TTC549 (cell line): Measurements from ENCODE around the gene B3GAT1.
"Not testable (repeated sequence)": the region's sequence is repeated elsewhere in the genome, so short reads cannot be mapped to it uniquely, and the experiment has no call there.

Experiments used
- FAIRE-seq: peaks from 2 replicates; lab custom pipeline; 2012; peaks lifted over from hg19 to GRCh38; lab: Jason Lieb, UNC

B3GAT1 gene

DNA sequence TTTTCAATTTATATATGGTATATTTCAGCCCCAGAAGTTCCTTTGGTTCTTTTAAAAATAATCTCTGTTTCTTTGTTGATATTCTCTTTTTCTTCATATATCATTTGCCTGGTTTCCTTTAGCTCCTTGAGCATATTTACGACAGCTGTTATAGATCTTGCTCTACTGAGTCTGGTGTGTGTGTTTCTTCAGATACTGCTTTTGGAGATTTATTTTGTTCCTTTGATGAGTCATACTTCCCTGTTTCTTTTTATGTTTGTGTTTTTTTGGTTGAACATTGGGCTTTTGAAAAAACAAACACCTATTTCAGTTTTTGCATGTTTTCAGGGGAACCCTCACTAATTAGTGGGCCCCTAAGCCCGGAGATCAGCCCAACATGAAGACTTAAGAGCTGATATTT lies 56.9 kb downstream of the B3GAT1 start:
- FAIRE-seq, result no peak

DNA sequence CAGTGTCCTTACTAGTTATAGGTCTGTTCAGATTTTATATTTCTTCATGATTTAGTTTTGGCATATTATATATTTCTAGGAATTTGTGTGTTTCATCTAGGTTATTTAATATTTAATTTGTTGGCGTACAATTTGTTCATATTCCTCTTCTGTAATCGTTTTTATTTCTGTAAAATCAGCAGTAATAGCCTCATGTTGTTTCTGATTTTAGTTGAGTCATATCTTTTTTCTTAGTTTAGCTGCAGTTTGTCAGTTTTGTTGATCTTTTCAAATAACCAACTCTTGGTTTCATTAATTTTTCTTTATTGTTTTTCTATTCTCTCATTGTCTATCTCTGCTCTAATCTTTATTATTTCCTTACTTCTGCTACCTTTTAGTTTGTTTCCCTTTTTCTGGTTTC lies 59.9 kb downstream of the B3GAT1 start:
- no peak for FAIRE-seq

DNA sequence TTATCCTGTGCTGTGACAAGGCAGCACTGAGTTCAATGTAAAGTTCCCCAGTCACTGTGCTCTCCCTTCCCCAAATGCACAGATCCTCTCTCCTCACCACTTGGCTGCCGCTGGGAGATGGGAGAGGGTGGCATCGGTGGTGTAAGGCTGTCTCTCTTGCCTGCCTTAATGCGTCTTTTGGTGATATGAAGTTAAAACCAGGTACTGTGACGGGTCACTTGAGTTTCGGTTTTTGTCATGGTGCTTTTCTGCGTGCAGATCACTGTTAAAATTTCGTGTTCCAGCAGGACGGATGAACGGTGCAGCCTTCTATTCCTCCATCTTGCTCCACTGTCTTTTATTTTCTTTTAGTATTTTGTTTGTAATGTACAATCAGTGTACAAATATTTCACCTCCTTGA lies 61.7 kb downstream of the B3GAT1 start:
- FAIRE-seq, result no peak

DNA sequence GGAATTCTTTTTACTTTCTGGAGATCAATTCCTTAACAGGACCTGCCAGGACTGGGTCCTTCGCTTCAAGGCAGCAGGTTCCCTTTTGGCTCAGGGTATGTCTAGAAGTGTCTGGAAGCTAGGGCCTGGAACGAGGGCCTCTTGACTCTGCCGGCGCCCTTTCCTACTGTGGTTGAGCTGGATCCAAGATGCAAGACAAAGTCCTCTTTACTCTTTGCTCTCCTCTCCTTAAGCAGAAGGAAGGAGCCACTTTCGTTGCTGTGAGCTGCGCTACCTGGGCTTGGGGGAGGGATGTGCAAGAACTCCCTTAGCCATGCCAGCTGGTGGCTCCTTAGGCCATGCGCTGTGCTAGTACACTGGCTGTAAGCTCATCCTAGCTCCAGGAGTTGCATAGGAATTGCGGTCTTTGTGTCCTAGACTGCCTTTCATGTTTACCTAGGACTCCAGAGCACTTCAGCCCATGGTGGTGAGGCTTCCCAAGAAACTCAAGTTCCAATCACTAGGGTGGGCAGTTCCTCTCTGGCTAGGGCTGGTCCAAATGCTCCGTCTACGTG lies 62.2 kb downstream of the B3GAT1 start:
- FAIRE-seq, result no peak

DNA sequence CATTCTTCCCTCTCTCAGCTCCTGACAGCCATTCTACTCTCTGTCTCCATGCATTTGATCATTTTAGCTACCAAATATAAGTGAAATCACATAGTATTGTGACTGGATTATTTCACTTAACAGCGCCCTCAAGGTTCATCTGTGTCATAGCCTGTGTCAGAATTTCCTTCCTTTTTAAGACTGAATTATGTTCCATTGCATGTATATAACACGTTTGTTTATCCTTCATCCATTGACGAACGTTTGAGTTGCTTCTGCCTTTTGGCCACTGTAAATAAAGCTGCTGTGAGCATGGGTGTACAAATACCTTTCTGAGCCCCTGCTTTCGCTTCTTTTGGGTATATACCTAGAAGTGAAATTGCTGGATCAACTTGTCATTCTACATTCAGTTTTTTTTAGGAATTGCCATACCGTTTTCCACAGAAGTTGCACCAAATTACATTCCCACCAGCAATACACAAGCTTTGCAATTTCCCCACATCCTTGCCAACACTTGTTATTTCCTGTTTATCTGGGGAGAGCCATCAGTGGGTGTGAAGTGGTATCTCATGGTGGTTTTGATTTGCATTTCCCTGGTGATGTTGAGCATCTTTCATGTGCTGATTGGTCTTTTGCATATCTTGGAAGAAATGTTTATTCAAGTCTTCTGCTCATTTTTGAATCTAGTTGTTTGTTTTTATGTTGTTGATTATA lies 62.8 kb downstream of the B3GAT1 start:
- no peak for FAIRE-seq

DNA sequence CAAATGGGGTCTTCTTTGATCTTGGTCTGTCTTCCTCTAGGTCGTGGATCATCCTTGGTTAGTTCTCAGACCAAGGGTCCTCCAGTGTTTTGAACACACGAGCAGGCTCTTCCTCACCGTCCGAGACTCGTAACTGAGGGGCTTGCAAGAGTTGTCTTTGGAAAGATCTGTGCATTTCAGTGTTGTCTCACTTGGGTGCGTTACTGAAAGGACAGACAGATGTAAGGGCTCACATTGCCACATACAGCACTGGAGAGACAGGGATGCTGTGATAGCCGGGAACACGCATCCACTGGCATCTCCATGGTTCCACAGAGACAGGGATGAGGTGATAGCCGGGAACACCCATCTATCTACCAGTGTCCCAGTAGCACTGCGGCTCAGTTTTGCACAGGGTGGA lies 64.6 kb downstream of the B3GAT1 start:
- no peak for FAIRE-seq

DNA sequence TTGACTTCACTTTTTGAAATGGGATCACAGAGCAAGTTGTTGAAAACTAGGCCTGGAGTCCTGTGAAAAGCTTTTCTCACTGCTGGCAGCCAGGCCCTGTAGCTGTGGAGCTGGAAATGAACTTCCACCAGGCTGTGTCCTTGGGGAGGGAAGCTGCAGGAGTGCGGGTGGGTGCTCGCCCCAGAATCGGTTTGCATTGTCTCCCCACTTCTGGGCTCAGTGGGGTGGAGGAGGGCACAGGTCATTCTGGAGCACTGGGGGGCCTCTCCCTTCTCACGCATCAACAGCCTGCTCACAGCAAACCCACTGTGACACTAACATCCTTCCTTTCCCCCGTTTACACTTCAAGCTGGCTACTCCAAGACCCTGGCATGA lies 65.1 kb downstream of the B3GAT1 start:
- no peak for FAIRE-seq

DNA sequence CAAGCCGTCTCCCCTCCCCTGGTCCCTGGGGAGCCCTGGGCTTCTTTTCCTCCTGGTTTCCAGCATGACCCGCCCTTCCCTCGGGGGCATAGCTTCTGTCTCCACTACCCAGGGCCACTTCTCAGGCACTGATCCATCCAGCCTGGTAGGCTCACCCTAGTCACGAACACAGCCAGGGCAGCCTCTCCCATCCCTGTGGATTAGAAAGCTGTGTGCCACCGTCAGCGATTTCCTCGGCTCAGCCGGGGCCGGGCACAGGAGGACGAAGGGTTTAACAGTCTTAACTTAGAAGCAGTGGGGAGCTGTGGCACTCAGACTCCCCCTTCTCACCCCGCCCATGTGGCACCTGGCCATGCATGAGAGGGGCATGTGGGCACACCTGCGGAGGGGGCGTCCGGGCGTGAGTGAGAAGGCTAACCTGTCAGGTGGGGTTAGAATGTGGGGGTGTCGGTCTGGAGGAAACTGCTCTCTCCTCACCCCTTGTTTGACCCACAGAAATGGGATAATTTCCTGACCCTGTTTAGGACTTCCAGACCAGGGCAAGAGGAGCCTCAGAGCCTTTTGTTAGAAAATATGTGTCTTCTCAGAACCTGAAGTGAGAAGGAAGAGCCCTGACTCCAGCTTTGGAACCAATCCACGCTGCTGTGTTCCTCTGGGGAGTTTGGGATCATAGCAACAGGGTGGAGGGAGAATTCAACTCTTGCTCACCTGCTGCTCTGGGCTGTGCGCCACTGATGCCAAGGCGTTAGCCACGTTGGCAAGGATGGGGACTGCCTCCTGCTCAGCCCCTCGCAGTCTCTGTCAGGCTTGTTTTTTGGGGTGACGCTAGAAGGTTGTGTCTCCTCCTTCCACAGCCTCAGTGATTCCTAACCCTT lies 65.7 kb downstream of the B3GAT1 start:
- no peak for FAIRE-seq

DNA sequence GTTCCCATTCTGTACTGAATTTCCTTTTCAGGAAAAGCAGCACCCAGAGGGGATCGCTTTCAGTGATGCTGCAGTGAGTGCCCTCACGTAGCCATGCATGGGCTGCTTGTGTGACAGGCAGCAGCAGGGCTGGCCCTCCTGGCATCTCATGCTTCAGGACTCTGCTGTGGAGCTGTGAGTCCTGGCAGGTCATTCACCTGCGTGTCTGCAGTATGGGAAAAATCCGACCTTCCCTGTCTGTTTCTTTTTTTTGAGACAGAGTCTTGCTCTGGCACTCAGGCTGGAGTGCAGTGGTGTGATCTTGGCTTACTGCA lies 66.8 kb downstream of the B3GAT1 start:
- no peak for FAIRE-seq

DNA sequence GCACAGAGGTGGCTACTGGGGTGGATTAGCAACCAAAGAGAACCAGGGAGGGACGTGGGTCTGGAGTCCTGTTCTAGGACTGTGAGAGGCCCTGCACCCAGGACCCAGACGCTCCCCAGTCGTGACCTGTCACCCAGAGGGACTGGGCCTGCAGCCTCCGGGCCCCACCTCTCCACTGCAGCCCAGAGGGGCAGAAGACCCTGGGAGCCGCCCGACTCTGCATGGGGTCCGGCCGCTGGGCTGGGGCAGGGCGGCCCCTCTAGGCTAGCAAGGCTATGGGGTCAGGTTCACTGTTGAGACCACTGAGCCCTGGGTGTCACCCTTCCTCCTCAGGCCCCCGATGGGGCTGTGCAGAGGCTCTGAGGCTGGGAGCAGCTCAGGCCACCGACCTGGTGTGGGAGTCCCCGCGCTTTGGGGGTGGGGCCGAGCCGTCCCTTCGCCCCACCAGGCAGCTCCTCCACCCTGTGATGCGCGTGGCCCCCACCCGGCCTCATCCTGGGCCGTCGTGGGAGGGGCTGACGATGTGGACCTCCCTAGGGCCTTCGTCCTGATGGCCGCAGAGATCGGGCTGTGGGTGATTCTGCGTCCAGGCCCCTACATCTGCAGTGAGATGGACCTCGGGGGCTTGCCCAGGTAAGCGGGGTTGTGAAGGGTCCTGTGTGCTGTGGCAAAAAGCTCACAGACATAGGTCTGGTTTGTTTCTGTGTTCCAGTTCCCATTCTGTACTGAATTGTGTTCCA lies 67.4 kb downstream of the B3GAT1 start:
- not testable (repeated sequence) for FAIRE-seq

DNA sequence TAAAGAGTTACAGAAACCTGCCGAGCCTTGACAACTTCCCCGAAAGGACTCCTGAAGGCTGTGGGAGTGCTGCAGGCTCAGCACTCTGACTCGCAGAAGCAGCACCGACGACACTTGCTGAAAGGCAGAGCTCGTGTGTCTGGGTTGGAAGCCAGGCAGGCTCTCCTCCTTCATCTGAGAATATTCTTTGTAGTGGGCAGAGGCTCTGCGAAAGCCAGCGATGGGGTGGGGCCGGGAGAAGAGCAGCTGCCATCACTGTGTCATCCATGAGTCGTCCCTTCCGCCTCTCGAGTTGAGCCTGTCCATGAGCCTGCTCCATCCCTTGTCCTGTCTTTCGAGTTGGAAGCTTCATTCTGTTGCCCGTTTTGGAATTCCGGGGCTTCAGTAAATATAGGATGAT lies 68.4 kb downstream of the B3GAT1 start:
- no peak for FAIRE-seq

DNA sequence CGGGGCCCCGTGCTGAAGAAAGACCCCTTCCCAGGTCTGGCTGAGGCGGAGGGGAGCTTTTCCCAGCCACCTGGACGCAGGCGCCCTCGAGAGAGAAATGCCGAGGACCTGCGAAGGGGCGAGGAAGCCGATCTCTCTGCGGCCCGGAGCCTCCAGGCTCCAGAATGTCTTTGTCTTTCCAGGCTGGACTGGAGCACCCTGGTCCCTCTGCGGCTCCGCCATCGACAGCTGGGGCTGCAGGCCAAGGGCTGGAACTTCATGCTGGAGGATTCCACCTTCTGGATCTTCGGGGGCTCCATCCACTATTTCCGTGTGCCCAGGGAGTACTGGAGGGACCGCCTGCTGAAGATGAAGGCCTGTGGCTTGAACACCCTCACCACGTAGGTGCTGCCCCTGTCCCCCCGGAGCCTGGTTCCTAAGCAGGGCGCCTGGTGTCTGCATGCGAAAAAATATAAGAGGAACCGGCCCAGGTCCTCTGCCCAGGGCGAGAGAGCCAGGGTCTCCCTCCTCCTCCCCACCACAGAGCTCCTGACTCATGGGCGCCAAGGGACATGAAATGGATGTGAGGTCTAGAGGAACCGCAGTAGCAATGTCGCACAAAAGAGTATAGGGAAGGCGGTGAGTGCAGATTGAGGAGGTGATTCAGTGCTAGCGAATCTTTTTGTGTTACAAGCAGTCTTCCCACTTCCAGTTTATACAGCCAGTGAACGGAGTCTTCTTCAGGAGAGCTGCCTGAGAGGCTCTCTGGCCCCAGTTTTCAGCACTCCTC lies 69.3 kb downstream of the B3GAT1 start:
- FAIRE-seq, result no peak

DNA sequence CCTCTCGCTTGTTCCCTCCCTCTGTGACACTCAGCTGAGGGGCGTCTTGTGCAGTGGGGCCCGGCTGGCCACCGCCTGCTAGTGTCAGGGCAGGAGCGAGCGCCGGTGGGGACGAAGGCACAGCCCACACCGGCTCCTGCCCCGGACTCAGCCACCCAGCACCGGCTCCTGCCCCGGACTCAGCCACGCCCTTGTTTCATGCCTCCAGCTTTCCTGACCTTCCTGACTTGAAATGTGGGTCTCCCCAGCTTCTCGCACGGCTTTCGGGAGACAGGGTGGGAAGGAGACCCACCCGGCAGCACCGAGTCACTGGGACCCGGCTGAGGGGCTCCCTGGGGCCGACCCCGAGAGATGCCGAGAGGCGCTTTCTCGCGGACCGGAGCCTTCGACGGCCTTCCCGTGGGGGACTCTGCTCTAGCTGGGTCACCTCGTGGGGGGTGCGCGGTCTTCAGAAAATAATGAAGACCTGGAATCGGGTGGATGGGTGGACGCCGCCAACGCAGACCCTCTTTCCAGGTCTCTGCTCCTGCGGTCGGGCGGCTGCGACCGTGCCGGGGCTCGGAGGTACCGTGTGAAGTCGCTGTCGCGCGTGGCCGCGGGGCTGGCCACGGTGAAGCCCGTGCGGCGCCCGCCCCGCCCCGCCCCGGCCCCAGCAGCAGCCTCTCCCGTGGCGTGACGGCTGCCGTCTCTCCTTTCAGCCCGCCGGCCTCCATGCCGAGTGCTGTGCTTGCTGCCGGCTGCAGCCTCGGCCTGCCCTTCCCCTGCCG lies 70.1 kb downstream of the B3GAT1 start:
- FAIRE-seq, result no peak

DNA sequence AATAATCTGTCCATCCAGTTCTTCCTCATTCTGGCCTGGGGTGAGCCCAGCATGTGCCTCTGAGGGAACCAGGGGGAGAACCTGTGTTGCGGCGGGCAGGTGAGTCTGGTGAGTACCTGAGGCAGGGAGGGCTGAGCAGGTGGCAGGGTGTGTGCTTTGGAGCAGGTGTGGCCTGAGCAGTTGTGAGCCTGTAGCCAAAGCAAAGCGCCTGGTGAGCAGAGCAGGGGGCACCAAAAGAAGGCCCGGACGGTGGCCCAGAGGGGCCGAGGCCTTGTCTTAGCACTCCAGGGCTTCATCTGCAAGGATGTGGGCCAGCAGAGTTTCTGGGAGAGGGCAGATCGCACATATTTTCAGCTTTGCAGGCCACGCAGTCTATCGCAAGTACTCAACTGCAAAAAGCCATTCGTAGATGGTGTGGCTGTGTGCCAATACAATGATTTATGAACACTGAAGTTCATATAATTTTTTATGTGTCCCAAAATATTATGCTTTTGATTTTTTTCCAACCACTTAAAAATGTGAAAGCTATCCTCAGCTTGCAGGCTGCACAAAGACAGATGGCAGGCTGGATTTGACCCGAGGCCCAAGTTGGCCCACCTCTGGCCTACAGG lies 71.6 kb downstream of the B3GAT1 start:
- FAIRE-seq, result no peak

DNA sequence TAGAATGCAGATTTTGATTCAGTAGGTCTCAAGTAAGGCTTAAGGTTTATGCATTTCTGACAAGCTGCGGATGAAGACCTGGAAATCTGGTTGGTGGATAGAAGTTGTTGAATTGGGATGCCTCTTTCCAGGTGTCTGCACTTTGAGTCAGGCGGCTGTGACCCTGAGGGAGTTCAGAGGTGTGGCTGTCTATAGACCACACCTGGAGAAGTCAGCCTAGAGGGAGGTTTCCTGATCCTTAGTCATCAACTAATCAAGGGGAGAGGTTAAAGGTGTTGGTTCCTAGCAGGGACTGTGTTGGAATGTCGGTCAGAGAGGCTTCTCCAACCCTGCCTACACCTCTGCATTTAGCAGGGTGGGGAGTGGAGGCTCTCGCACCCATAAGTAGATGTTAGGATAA lies 72.3 kb downstream of the B3GAT1 start:
- FAIRE-seq, result no peak

DNA sequence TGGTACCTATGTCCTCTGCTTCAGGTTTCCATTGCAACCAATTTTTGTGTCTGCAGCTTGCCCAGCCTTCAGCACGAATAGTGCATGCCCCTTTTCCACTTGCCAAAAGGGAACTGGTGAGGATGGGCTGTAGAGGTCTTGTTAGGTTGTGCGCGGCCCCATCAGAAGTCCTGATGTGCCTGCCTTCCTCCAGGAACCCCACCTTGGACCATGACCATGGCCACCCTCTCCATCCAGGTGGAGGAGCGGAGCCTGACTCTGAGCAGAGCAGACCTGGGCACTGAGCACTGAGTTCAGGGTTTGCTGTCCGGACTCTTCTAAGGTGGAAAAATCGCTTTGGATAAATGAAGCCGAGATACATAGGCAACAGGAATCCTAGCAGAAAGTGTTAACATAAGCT lies 73.4 kb downstream of the B3GAT1 start:
- no peak for FAIRE-seq

DNA sequence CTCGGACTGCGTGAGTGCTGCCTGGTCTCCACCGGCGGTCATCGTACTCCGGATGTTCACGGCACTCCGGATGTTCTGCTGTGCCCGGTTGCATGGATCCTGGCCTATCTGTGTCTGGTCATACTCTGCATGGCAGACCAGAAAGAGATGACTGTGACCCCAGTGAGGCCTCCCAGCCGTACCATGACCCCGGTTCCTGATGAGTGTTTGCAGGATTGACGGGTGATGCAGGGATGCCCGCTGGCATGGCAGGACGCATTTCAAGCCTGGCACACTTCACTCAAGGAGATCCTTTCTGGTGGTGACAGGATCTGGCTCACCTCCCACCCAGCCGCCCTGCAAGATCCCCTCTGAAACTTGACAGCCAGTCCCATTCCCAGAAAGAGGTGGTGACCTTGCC lies 74.0 kb downstream of the B3GAT1 start:
- no peak for FAIRE-seq

DNA sequence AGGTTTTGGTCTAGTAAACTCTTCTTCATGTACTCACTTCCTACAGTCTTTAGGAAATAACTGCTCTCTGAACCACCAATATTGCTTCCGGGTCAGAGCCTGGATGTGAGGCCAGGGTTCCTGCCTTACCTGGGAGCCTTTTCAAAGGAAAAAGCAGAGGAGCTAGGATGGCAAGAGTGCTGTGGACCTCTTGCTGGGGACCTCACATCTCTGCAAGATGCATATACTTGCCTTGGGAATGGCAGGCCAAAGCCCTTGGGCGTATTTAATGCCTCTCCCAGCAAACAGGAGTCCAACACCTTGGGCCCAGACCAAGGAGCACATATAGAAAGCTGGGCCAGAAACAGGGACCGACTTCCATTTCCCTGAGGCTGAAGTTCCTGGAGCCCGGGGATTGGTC lies 75.0 kb downstream of the B3GAT1 start:
- no peak for FAIRE-seq

DNA sequence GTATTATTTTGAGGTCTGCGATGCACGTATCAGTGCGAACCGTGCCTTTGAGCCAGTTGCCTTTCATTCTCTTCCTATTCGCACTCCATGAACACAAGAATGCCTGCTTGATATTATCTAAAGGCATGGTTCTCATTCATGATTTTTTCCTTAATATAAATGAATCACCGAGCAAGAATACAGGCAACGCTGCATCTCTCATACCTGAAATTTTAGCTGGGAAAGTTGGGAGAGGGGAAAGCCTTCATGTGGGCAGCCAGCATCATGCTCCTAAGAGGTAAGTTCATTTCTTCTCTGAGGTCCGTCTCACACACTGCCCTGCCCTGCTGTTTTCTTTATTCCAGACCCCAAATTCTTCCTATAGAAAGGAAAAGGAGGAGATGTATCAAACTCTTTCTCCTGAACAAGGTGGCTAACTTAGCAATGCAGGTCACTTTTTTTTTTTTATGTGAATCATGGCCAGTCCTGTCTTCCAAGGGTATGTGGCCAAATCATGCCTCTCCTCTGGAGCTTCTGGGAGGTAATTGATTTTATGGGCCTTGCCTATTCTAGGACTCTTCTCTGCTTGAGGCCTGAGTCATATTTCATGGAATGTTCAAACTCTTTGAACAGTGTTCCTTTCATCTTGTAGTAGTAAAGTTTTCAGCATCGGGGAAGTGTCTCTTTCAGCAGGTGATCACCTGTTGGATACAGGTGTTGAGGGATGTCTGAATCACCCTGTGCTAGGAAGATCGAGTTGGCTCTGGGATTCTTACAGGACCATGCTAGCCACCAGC lies 77.1 kb downstream of the B3GAT1 start:
- FAIRE-seq, result no peak

DNA sequence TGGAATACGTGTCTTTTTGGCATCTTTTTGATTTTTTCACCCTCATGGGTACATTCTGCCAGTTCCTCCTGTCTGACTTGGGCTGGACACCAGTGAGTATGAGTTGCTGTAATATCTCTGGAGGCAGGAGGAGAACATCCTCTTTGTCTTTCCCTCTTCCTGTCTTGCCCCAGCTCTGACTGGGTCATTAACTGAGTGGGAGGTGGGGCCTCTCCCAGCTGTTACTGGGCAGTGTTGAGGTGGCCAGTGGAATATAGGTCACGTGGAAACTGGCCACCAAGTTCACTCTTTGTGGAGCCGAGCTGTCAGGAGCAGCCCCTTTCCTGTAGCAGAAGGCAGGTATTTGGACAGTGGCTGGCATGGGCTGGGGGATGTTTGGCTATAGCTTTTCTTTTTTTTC lies 78.1 kb downstream of the B3GAT1 start:
- no peak for FAIRE-seq
